Activated T-helper 1 cell treated with anti-CD3 and anti-CD28 coated beads, Interleukin-2, amount 50 U/mL, for 16 hours (primary cell): ENCODE data around the gene PLD6.
"Not testable (repeated sequence)": the region's sequence is repeated elsewhere in the genome, so short reads cannot be mapped to it uniquely, and the experiment has no call there.

Source experiments
- DNase-seq, 2 donors: peaks; one replicate each; pipeline ENCODE4 v3.0.0-alpha.2; 2020; ENCODE audit warnings: low read depth in 1 of 2, low spot score in 1 of 2

PLD6 gene

GRCh38 chr17:17177176-17177575, 29.0 kb downstream of the PLD6 start:
- no peak for DNase-seq

- no peak for DNase-seq
These were observed 29.8 kb downstream of the PLD6 start for GRCh38 chr17:17176341-17176740.

- DNase-seq = no peak
These were observed 30.2 kb downstream of the PLD6 start for GRCh38 chr17:17175917-17176316.

DNA sequence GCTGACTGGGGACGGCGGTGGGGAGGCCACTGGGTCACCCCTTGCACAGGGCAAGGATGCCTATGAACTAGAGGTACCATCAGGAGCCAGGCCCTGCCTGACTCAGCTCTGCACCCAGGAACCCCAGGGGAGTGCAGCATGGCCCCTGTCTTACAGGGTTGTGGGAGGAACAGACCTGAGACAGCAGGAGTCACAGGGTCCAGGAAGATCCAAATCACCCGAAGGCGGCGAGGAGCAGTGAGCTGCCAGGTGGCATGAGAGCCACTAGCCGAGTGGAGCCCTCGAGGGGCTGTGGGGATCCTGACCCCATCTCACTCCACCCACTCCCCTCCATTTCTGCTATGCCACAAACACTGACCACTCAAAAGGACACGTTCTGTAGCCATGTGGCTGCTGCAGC, 30.8 kb downstream of the PLD6 start:
- DNase-seq = no peak

DNA sequence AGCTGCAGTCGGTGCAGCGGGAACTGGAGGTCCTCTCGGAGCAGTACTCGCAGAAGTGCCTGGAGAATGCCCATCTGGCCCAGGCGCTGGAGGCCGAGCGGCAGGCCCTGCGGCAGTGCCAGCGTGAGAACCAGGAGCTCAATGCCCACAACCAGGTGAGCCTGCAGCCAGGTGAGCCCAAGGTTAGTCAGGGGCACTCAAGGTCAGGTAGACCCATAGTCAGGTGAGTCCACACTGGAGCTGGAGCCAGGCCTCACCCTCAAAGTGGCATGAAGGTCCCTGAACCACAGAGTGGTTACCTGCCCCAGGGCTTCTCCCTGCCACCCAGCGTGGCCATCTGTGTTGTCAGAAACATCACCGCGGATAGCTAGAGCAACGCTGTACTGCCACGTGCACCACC, 32.2 kb downstream of the PLD6 start:
- DNase-seq = no peak

DNA sequence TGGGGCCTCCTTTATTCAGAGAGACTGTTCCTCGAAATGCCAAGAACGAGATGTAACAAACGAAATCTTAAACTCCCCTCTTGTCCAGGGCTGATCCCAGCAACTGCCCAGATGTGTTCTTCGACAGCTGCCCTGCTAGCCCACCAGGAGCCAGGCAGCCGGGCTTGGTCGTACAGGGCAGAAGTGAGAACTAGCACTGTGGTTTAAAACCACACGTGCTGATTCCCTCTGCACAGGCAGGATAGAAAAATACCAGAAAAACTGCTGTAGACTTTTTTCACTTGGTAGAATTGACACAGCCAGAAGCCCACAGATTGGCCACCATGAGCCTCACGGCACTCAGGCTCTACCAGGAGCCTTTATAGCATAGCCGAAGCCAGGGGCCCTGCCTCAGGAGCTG, 33.1 kb downstream of the PLD6 start:
- DNase-seq = no peak

DNA sequence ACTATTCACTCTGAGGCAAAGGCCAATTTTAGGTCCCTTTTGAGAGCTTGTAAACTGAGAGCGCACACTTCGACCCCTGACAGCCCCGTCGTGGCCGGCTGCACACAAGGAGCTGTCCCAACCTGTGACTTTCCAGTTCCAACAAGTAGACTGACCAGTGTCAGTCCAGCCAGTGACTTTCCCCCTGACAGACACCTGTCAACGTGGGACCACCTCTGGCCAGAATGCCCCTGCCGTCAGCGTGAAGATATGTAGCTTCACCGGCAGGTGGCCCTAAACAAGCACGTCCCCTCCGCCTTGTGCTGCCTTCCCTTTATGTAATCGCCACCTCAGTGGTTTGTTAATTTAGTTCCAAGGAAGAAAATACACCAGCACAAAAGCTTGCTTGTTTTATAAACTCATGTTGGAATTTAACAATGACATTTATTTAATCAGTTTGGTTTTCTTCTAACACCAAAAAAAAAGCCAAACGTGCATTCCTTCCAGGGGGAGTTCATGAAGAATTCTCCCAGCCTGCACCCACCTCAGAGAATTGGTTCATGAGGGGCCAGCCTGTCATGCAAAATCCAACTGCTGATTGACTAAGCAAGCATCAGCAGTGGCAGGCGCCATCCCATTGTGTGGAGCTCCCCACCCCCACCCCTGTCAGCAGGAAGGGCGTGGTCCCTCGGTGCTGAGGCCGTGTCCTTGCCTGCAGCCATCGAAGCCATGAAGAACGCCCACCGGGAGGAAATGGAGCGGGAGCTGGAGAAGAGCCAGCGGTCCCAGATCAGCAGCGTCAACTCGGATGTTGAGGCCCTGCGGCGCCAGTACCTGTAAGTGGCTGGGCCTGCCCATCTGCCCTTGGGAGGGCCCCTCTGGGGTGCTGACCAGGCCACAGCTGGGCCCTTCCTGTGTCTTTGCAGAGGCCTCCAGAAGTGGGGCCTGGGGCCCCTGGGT, 33.9 kb downstream of the PLD6 start:
- DNase-seq = no peak

DNA sequence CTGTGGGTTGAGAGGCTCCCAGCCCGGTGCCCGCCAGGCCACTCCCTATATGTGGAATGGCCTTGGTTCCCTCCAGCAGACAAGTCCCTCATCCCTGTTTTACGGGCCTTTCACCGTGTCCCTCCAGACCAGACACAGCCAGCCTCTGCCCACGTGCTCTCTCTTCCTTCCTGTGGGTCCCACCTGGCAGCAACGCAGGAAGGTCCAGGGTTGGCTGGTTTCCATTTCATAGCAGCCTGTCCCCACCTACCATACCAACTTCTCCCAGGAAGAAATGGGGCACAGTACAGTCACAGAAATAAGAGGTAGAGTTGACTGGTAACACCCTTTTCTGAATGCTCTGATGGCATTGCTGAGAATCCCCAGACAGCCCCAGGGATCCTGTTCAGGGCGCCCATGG, 34.9 kb downstream of the PLD6 start:
- no peak for DNase-seq

GRCh38 chr17:17170346-17170985, 35.7 kb downstream of the PLD6 start:
- DNase-seq = no peak

- DNase-seq = no peak
These were observed 36.7 kb downstream of the PLD6 start for GRCh38 chr17:17169396-17169795.

GRCh38 chr17:17168401-17168800, 37.7 kb downstream of the PLD6 start:
- DNase-seq = no peak

DNA sequence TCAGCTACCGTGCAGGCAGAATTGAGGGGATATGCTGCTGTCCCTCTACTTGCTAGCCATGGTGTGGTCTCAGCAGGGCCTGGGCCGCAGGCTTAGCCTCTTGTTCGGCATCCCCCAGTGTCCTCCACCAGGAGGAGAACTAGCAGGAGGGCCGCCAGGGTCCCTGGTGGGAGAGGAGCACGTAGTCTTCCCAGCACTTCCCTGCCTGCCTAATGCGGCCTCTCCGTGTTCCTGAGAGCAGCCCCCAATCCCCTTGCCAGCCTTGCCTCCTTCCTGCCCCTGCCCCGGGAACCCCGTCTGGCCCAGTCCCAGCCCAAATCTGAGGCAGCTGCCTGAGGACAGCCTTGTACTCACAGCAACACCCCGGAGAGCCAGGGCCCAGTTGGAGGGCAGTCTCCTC, 38.1 kb downstream of the PLD6 start:
- DNase-seq = no peak

DNA sequence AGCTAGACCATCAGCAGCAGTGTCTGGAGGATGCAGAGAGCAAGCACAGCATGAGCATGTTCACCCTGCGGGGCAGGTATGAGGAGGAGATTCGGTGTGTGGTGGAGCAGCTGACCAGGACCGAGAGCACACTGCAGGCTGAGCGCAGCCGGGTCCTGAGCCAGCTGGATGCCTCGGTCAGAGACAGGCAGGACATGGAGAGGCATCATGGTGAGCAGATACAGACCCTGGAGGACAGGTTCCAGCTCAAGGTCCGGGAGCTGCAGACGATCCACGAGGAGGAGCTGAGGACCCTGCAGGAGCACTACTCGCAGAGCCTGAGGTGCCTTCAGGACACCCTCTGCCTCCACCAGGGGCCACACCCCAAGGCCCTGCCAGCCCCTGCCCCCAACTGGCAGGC, 38.8 kb downstream of the PLD6 start:
- no peak for DNase-seq

- DNase-seq = no peak
These were observed 39.7 kb downstream of the PLD6 start for GRCh38 chr17:17166446-17166845.

GRCh38 chr17:17165666-17166308, 40.3 kb downstream of the PLD6 start:
- no peak for DNase-seq

GRCh38 chr17:17164676-17165075, 41.5 kb downstream of the PLD6 start:
- no peak for DNase-seq

DNA sequence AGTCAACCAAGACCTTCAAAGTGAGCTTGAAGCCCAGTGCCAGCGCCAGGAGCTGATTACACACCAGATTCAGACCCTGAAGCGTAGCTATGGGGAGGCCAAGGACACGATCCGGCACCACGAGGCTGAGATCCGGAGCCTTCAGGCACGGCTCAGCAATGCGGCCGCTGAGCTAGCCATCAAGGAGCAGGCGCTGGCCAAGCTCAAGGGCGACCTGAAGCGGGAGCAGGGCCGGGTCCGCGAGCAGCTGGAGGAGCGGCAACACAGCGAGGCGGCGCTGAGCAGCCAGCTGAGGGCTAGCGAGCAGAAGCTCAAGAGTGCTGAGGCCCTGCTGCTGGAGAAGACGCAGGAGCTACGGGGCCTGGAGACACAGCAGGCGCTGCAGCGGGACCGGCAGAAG, 42.0 kb downstream of the PLD6 start:
- no peak for DNase-seq

- DNase-seq = no peak
These were observed 44.4 kb downstream of the PLD6 start for GRCh38 chr17:17161759-17162158.

DNA sequence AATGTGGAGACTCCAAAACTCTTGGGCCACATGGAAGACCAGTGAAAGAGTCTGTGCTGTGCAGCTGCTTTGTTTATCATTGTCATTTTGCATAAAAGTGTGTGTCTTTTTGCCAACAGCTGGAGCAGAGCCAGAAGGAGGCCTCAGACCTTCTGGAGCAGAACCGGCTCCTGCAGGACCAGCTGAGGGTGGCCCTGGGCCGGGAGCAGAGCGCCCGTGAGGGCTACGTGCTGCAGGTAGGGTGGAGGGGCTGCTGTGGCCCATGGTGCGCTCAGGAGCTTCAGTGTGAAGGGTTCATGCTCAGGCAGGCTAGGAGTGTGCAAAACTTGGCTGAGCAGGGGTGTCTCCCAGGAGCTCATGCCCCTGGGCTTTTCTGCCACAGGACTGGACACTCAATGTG, 45.0 kb downstream of the PLD6 start:
- DNase-seq = no peak

- DNase-seq = no peak
These were observed 46.6 kb downstream of the PLD6 start for GRCh38 chr17:17159571-17159970.

DNA sequence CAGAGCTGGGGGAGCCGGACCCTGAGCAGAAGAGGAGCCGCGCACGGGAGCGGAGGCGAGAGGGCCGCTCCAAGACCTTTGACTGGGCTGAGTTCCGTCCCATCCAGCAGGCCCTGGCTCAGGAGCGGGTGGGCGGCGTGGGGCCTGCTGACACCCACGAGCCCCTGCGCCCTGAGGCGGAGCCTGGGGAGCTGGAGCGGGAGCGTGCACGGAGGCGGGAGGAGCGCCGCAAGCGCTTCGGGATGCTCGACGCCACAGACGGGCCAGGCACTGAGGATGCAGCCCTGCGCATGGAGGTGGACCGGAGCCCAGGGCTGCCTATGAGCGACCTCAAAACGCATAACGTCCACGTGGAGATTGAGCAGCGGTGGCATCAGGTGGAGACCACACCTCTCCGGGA, 47.6 kb downstream of the PLD6 start:
- DNase-seq = not testable (repeated sequence)

DNA sequence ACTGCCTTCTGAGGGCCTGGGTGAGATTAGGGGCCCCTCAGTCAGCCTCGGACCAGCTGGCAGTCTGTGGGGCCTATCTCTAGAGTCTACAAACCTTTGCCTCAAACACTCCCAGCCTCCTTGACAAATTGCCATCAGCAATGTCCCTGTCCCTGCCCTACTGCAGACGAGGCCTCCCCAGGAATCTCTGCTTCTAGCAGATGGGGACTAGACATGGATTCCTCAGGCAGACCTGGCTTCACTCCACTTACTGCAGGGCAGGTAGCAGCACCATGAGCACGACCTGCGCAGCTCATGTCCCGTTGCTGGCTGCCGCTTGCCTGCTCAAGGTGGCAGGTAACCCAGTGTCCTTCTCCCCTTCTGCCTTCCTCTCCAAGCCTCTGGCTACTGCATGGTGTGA, 49.1 kb downstream of the PLD6 start:
- DNase-seq = no peak
